ENCODE data around the gene PDAP1.
A peak's percentile ranks its signal among the peaks of the same experiment; 100 is the strongest.

Gene PDAP1

DNA sequence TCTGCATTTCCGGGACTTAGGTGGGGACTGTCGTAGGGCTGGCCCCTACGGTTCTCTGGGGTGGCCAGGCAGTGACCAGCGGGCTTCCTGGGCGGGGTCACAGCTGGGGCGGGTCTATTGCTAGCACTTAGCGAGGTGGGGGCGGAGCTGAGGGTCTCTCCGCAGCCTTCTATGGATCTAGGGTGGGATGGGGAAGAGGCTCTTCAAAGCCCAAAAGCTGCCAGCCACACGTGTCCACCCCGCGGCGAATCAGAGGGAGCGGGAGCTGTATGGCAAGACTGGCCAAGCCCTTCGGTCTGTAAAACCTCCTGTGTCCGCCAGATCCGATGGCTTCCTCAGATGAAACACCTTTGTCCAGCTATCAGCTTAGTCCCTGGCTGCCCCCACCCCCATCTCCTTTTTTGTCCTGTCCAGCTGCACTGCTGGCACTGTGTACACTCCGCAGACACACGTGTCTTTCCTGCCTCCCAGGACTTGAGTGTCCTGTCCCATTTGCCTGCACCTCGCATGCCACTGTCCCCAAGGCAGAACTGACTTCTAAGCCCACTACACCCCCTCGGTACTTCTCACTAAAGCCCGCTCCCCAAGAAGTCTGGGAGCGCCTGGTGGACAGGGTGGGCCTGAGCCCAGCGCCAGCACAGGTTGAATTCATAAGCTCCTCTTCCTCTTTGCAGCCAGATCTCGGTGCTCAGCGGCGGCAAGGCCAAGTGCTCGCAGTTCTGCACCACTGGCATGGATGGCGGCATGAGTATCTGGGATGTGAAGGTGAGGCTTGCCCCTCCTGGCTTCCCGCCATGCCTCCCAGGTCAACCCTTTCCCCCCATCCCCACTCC lies 14.8 kb downstream of the PDAP1 start:
- TF ChIP-seq, protein P1, sequence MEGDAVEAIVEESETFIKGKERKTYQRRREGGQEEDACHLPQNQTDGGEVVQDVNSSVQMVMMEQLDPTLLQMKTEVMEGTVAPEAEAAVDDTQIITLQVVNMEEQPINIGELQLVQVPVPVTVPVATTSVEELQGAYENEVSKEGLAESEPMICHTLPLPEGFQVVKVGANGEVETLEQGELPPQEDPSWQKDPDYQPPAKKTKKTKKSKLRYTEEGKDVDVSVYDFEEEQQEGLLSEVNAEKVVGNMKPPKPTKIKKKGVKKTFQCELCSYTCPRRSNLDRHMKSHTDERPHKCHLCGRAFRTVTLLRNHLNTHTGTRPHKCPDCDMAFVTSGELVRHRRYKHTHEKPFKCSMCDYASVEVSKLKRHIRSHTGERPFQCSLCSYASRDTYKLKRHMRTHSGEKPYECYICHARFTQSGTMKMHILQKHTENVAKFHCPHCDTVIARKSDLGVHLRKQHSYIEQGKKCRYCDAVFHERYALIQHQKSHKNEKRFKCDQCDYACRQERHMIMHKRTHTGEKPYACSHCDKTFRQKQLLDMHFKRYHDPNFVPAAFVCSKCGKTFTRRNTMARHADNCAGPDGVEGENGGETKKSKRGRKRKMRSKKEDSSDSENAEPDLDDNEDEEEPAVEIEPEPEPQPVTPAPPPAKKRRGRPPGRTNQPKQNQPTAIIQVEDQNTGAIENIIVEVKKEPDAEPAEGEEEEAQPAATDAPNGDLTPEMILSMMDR (IDR thresholded peaks at IDR 0.05): no peak
- H3K4me3 ChIP-seq: peak overlapping the region; percentile 52 to 83
- H3K36me3 ChIP-seq: peaks cover 28 to 70% (median 49%) of the 10 kb centered on the region in 3 donors
- peak overlapping the region; percentile 74 to 84 for H3K27ac ChIP-seq
- intact Hi-C loops (cut with DNase I; ENCODE audit: low total_unique reads): no loop called here
- peaks cover 0 to 27% (median 17%) of the 10 kb centered on the region in 4 donors for H3K4me1 ChIP-seq
- DNase-seq: peak in 1 of 2 donors; percentile 77
- no peaks in the 10 kb centered on the region for H3K9me3 ChIP-seq
- no peaks in the 10 kb centered on the region for H3K27me3 ChIP-seq

DNA sequence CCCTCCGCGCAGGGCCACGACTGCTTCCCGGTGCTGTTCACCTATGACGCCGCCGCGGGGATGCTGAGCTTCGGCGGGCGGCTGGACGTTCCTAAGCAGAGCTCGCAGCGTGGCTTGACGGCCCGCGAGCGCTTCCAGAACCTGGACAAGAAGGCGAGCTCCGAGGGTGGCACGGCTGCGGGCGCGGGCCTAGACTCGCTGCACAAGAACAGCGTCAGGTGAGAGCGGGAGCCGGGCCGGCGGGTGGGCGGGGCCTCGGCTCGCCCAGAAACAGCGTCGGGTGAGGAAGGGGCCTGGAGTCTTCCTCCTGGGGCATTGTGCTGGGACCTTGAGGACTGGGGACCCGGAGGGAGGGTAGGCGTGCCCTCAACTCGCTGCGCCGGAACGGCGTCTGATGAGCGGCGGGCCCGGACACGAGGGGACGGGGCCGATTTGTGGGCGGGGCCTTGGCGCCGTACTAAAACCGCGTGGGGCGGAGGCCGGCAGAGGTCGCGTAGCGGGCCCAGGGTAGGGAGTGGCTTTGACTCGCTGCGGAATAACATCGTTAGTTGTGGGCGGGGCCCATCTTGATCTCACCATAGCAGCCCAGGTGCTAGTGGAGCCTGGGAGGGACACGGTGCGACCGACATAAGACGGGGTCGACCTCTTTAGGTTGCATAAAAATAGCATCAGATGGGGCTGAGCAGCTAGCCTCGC lies 15.6 kb downstream of the PDAP1 start:
- peak overlapping the region; percentile 52 to 83 for H3K4me3 ChIP-seq
- DNase-seq: peak; percentile 78 to 88
- peak overlapping the region; percentile 74 to 84 for H3K27ac ChIP-seq
- TF ChIP-seq, protein P1 (IDR thresholded peaks at IDR 0.05): no peak
- H3K36me3 ChIP-seq: peaks cover 31 to 70% (median 55%) of the 10 kb centered on the region in 3 donors
- H3K27me3 ChIP-seq: no peaks in the 10 kb centered on the region
- peaks cover 0 to 27% (median 17%) of the 10 kb centered on the region in 4 donors for H3K4me1 ChIP-seq
- intact Hi-C loops (cut with DNase I; ENCODE audit: low total_unique reads): no loop called here
- no peaks in the 10 kb centered on the region for H3K9me3 ChIP-seq

DNA sequence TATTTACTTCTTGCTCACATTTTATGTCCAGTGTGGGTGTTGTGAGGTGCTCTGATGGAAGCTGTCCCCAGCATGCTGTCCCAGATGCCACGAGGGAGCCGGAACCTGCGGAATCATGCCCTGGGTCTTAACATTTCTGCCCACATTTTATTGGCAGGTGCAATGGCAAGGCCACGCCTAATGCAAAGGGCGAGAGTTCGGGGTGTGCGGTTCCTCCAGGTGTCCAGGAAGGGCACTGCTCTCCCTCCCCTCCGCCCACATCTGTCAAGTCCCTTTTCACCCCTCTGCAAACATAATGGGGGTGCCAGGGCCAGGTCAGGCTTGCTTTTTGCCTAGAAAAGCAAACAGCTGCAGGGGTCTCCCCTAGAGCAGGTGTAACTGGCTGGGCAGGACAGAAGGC lies 16.4 kb downstream of the PDAP1 start:
- peak overlapping the region; percentile 74 to 84 for H3K27ac ChIP-seq
- peak overlapping the region; percentile 52 to 83 for H3K4me3 ChIP-seq
- no peaks in the 10 kb centered on the region for H3K9me3 ChIP-seq
- intact Hi-C loops (cut with DNase I; ENCODE audit: low total_unique reads): no loop called here
- H3K27me3 ChIP-seq: no peaks in the 10 kb centered on the region
- peaks cover 31 to 70% (median 52%) of the 10 kb centered on the region in 3 donors for H3K36me3 ChIP-seq
- no peak for DNase-seq
- H3K4me1 ChIP-seq: peaks cover 0 to 27% (median 17%) of the 10 kb centered on the region in 4 donors
- TF ChIP-seq, protein P1 (IDR thresholded peaks at IDR 0.05): no peak

DNA sequence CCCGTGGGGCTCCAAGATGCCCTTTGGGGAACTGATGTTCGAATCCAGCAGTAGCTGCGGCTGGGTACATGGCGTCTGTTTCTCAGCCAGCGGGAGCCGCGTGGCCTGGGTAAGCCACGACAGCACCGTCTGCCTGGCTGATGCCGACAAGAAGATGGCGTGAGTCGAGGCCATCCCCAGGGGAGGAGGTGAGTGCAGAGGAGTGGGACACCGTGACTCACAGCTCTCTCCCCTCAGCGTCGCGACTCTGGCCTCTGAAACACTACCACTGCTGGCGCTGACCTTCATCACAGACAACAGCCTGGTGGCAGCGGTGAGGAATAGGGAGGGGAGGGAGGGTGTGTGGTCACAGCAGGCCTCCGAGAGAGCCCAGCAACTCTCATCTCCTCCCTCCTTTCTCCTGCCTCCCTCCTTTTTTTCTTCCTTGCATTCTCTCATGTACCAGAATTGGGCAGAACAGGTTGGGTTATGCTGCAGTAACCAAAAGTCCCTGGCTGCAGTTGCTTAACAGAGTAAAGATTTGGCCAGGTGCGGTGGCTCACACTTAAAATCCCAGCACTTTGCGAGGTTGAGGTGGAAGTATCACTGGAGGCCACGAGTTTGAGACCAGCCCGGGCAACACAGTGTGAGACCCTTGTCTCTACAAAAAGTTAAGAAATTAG lies 17.3 kb downstream of the PDAP1 start:
- no peaks in the 10 kb centered on the region for H3K27me3 ChIP-seq
- intact Hi-C loops (cut with DNase I; ENCODE audit: low total_unique reads): no loop called here
- no peak overlapping the region for H3K27ac ChIP-seq
- H3K36me3 ChIP-seq: peaks cover 35 to 70% (median 52%) of the 10 kb centered on the region in 3 donors
- DNase-seq: no peak
- H3K4me1 ChIP-seq: peaks cover 0 to 26% (median 17%) of the 10 kb centered on the region in 4 donors
- TF ChIP-seq, protein P1 (IDR thresholded peaks at IDR 0.05): no peak
- no peaks in the 10 kb centered on the region for H3K9me3 ChIP-seq
- no peak overlapping the region for H3K4me3 ChIP-seq

DNA sequence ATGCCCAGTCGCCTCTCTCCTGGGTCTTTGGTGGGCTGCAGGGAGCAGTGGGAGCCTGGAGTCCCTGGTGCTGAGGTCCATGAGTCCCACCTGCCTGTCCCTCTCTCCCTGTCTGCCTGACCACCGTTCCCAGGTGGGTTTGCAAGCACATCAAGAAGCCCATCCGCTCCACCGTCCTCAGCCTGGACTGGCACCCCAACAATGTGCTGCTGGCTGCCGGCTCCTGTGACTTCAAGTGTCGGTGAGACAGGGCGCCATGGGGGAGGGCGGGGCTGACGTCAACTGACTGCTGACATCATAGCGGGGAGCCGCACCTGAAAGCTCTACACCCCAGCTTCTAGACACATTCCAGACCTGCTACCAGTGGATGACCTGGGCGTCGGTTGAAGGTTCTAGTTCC lies 18.6 kb downstream of the PDAP1 start:
- TF ChIP-seq, protein P1 (IDR thresholded peaks at IDR 0.05): no peak
- Histone ChIP-seq H3K4me1 (peaks cover 0 to 19% (median 17%) of the 10 kb centered on the region in 4 donors), H3K9me3 (no peaks in the 10 kb centered on the region), H3K36me3 (peaks cover 35 to 69% (median 54%) of the 10 kb centered on the region in 3 donors), H3K27me3 (no peaks in the 10 kb centered on the region), H3K4me3 (no peak overlapping the region), H3K27ac (no peak overlapping the region)
- intact Hi-C loops (cut with DNase I; ENCODE audit: low total_unique reads): no loop called here
- DNase-seq: no peak

Data from tibial artery (tissue), 4 donors.